LNCAP (cell line): ENCODE measurements around the gene C1orf232.

ENCODE experiments used
- CTCF ChIP-seq: fragments of 450-650 bp; IDR thresholded peaks from 2 replicates; pipeline ENCODE4 v1.5.1; 2017; ENCODE audit warnings: mild to moderate bottlenecking

The C1orf232 gene

GRCh38 chr1:26125382-26125781, 43.4 kb downstream of the C1orf232 start:
- TF ChIP-seq CTCF: no peak

- no peak for TF ChIP-seq CTCF
These were observed 44.1 kb downstream of the C1orf232 start for GRCh38 chr1:26124418-26125331.

DNA sequence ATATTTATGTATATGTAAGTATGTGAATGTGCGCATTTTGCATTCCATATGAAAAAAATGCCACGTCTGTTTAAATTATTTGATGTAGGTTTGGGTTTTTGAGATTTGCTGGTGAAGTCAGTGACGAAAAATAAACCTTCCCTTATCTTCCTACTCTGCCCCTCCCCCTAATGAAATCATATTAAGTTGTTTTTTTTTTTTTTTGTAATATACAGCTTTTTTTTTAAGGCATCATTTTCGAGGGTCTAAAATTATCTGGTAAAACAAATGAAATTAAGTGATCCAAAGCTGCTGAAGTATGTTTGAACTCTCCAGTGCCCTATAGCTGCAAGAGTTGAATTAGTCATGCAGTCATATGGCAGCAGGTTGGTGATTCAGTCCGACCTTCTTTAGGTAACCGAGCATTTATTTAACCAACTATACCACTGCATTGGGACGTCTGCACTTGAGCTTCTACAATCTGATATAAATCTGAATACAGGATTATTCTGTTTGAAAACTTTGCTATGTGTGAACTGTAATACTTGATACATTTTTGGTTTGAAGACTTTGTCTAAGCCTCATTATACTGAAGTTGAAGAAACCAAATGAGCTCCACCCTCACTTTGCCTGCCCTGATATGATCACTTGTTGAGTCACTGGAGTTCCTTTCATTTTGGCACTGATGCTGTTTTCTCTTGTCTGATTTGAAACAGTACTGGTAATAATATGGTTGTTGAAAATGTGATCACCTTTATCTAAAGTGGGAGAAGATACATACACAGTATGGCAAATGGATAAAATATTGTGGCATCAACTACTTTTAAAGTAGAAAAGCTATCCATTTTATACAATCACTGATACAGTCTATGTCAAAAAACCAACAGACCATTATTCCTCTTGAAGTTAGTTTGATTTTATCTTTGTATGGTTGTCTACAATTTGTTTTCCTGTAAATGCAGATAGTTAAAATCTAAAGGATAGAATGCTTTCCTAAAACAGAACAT, 45.5 kb downstream of the C1orf232 start:
- TF ChIP-seq CTCF: no peak

GRCh38 chr1:26121854-26122773, 46.6 kb downstream of the C1orf232 start:
- TF ChIP-seq CTCF: no peak

DNA sequence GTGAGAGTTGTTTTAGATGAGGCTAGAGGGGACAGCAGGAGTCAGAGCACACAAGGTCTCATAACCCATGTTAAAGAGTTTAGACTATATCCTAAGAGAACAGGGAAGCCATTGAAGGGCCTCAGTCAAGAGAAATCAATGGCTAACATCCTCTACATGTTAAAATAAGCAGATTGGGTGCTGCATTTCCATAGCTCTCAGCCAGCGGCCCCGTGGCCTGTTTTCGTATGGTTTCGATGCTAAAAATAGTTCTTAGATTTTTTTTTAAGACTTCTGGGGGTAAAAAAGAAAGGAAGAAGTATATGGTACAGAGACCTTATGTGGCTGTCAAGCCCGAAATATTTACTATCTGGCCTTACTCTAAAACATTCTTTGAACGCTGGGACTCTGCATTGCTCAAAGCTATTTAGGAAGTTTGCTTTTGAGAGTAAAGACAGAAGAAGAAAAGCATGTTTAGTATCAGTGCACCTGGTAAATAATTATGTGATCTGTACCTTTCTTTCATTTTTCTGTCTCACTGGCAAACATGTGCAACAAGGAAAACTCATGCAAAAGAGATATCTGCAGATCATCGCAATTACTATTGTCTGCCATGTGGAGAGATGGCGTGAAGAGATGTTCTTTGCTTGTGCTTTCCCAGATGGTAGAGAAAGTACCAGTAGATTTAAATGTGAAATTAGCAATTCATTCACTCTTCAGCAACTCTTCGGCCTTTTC, 48.7 kb downstream of the C1orf232 start:
- no peak for TF ChIP-seq CTCF

- TF ChIP-seq CTCF: no peak
These were observed 54.4 kb downstream of the C1orf232 start for GRCh38 chr1:26114165-26114927.
